Nephron (organoid): ENCODE data around the gene COL15A1.

Source experiments
- H3K27ac Mint-ChIP-seq, 3 experiments: 2 replicates each; pipeline ENCODE4 v1.8.0; 2020; ENCODE audit warnings: mixed read lengths in 3 of 3, mild to moderate bottlenecking in 2 of 3, moderate library complexity in 1 of 3
- H3K27me3 Mint-ChIP-seq: 2 replicates; pipeline ENCODE4 v1.8.0; 2021; ENCODE audit warnings: low read depth, mild to moderate bottlenecking, moderate library complexity, mixed read lengths
- H3K36me3 Mint-ChIP-seq: 2 replicates; pipeline ENCODE4 v1.8.0; 2020; ENCODE audit warnings: low read depth, mixed read lengths
- H3K4me1 Mint-ChIP-seq: 2 replicates; pipeline ENCODE4 v1.8.0; 2020; ENCODE audit warnings: mixed read lengths
- H3K4me3 Mint-ChIP-seq, 3 experiments: 2 replicates each; pipeline ENCODE4 v1.8.0; 2020; ENCODE audit warnings: mild to moderate bottlenecking in 3 of 3, mixed read lengths in 3 of 3, moderate library complexity in 2 of 3
- H3K9me3 Mint-ChIP-seq: 2 replicates; pipeline ENCODE4 v1.8.0; 2020; ENCODE audit warnings: mixed read lengths
- TF ChIP-seq, protein P1 (sequence below), 3 experiments: fragments of 200-600 bp; sonication (generic); IDR thresholded peaks; one replicate each; pipeline ENCODE4 v1.5.0; 2021; ENCODE audit warnings: antibody characterized with exemption in 3 of 3; ENCODE audit not compliant: unreplicated experiment in 3 of 3

The COL15A1 gene

GRCh38 chr9:99016681-99017387 lies 73.1 kb downstream of the COL15A1 start:
- H3K27me3 Mint-ChIP-seq = peaks cover 3% of the 10 kb centered on the region
- TF ChIP-seq, protein P1, sequence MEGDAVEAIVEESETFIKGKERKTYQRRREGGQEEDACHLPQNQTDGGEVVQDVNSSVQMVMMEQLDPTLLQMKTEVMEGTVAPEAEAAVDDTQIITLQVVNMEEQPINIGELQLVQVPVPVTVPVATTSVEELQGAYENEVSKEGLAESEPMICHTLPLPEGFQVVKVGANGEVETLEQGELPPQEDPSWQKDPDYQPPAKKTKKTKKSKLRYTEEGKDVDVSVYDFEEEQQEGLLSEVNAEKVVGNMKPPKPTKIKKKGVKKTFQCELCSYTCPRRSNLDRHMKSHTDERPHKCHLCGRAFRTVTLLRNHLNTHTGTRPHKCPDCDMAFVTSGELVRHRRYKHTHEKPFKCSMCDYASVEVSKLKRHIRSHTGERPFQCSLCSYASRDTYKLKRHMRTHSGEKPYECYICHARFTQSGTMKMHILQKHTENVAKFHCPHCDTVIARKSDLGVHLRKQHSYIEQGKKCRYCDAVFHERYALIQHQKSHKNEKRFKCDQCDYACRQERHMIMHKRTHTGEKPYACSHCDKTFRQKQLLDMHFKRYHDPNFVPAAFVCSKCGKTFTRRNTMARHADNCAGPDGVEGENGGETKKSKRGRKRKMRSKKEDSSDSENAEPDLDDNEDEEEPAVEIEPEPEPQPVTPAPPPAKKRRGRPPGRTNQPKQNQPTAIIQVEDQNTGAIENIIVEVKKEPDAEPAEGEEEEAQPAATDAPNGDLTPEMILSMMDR (IDR thresholded peaks at IDR 0.05; ENCODE audit: unreplicated experiment in 3 of 3) = no peak
- no peak overlapping the region for H3K4me3 Mint-ChIP-seq
- peaks cover 6% of the 10 kb centered on the region for H3K9me3 Mint-ChIP-seq
- H3K36me3 Mint-ChIP-seq = no peaks in the 10 kb centered on the region
- no peaks in the 10 kb centered on the region for H3K4me1 Mint-ChIP-seq
- H3K27ac Mint-ChIP-seq = no peak overlapping the region

GRCh38 chr9:99018653-99019052 lies 74.9 kb downstream of the COL15A1 start:
- TF ChIP-seq, protein P1 (IDR thresholded peaks at IDR 0.05; ENCODE audit: unreplicated experiment in 3 of 3) = no peak
- Mint-ChIP-seq H3K27me3 (peaks cover 8% of the 10 kb centered on the region), H3K4me1 (peaks cover 9% of the 10 kb centered on the region), H3K9me3 (peaks cover 2% of the 10 kb centered on the region), H3K36me3 (no peaks in the 10 kb centered on the region), H3K27ac (no peak overlapping the region), H3K4me3 (no peak overlapping the region)

GRCh38 chr9:99019510-99020331 lies 76.0 kb downstream of the COL15A1 start:
- TF ChIP-seq, protein P1 (IDR thresholded peaks at IDR 0.05; ENCODE audit: unreplicated experiment in 3 of 3) = no peak
- Mint-ChIP-seq H3K4me1 (peaks cover 13% of the 10 kb centered on the region), H3K27ac (no peak overlapping the region), H3K27me3 (peaks cover 8% of the 10 kb centered on the region), H3K9me3 (peaks cover 2% of the 10 kb centered on the region), H3K4me3 (no peak overlapping the region), H3K36me3 (no peaks in the 10 kb centered on the region)

DNA sequence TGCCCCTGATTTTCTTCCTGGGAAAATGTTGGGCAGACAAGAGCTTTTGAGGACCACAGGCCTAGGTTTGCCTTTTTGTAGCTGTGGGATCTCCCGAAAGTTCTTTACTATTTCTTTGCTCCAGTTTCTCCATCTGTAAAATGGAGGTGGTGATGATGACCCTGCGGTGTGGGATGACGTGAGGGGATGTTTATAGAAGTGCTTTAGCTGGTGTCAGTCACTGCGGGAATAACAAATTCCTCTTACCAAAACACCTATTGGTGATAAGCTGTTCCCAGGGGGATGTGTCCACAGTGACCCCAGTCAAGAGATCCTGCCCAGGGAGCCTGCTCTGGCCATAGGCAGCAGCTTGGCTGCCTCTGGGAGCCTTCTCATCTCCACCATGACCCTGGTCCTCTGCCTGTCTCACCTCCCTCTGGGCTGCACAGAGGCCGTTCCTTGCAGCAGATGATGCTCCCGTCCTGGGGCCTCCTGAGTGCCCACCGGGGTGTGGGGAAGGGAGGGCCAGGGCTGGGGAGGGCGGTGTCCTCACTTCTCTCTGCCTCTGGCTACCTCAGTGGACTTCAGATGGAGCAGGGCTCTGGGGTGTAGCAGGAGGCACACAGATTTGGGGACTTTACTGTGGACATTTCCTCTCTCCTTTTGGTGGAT lies 77.2 kb downstream of the COL15A1 start:
- TF ChIP-seq, protein P1 (IDR thresholded peaks at IDR 0.05; ENCODE audit: unreplicated experiment in 3 of 3) = no peak
- Mint-ChIP-seq H3K4me3 (no peak overlapping the region), H3K36me3 (no peaks in the 10 kb centered on the region), H3K27me3 (peaks cover 6% of the 10 kb centered on the region), H3K9me3 (peaks cover 2% of the 10 kb centered on the region), H3K27ac (no peak overlapping the region), H3K4me1 (peaks cover 13% of the 10 kb centered on the region)

DNA sequence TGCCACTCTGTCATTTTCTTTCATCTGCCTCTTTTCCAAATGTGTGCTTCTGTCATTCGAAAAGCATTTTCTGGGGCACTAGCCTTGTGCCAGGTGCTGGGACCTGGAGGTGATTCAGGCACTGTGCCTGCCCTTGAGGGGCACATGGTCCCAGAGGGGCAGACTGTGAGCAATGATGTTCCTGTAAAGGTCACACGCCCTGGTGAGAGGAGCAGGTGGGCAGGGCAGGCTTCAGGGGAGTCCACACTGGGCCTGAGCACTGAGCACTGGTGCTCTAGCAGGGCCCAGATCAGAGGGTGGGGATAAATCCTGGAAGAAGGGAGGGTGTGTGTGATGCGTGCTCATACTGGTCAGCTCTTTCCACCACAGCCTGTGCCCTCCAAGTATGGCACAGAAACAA lies 77.8 kb downstream of the COL15A1 start:
- H3K4me1 Mint-ChIP-seq = peaks cover 15% of the 10 kb centered on the region
- peaks cover 2% of the 10 kb centered on the region for H3K9me3 Mint-ChIP-seq
- H3K27me3 Mint-ChIP-seq = peaks cover 12% of the 10 kb centered on the region
- H3K36me3 Mint-ChIP-seq = no peaks in the 10 kb centered on the region
- H3K4me3 Mint-ChIP-seq = no peak overlapping the region
- TF ChIP-seq, protein P1 (IDR thresholded peaks at IDR 0.05; ENCODE audit: unreplicated experiment in 3 of 3) = no peak
- H3K27ac Mint-ChIP-seq = no peak overlapping the region
